ENCODE data around the gene PLK1. TPM values are rescaled to one million over a fixed set of nuclear protein-coding genes. Genes with fewer than 3 reads are reported as not detected.
"Not testable (repeated sequence)": the region's sequence is repeated elsewhere in the genome, so short reads cannot be mapped to it uniquely, and the experiment has no call there.

The PLK1 gene
- total RNA-seq, 2 donors from 2014 or later = 80.0 to 93.4 TPM

DNA sequence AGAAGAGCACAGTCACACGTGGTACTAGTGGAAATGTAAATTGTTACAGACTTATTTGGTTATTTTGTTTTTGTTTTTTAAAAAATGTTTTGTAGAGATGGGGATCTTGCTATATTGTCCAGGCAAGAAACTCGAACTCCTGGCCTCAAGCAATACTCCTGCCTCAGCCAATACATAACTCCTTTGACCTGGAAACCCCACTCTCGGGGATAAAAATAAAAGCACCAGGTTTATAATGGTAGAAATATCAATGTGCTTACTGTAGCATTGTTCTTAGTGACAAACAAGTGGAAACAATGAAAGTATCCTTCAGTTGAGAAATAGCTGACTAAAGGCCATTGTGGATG lies 46.1 kb downstream of the PLK1 start:
- peaks cover 6 to 9% of the 10 kb centered on the region in 2 donors for H3K36me3 Mint-ChIP-seq
- no peak for ATAC-seq
- H3K27ac Mint-ChIP-seq = no peak overlapping the region
- no peak for DNase-seq (ENCODE audit: low spot score in 2 of 2)
- peaks cover 0 to 5% of the 10 kb centered on the region in 2 donors for H3K9me3 Mint-ChIP-seq

DNA sequence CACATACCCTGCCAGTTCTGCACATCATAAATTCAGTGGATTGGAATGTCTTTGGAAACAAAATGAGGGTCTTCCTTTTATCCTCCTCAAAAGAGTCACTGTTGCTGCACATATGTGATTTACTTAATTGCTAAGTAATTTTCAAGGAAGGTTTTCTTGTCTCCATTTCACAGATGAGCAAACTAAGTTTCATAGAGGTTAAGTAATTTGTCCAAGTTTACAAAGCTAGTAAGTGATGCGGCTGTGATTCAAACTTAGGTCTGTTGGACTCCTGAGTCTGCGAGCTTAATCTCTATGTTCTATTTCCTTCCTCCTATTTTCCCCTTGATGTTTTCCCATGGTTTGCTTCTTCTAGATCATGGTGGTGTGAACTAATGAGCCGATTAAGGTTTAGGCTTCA lies 48.0 kb downstream of the PLK1 start:
- Mint-ChIP-seq H3K36me3 (peaks cover 6 to 9% of the 10 kb centered on the region in 2 donors), H3K9me3 (peaks cover 0 to 5% of the 10 kb centered on the region in 2 donors), H3K27ac (no peak overlapping the region)
- no peak for DNase-seq (ENCODE audit: low spot score in 2 of 2)
- ATAC-seq = no peak

DNA sequence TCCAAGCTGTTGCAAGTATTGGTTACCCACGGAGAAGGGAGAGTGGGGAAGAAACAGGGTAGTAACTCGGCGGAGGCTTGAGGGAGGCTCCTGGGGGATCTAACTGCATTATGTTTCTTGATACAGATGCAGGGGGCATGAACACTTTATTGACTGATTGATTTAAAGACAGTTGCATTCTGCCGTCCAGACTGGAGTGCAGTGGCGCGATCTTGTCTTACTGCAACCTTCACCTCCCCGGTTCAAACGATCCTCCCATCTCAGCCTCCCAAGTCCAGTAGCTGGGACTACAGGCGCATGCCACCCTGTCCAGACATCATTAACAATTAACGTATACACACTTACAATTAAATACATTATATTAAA lies 49.4 kb downstream of the PLK1 start:
- peaks cover 2 to 3% of the 10 kb centered on the region in 2 donors for H3K36me3 Mint-ChIP-seq
- no peak overlapping the region for H3K27ac Mint-ChIP-seq
- ATAC-seq (peak in 1 of 2 donors; percentile 3), DNase-seq (ENCODE audit: low spot score in 2 of 2) (no peak)
- peaks cover 0 to 1% of the 10 kb centered on the region in 2 donors for H3K9me3 Mint-ChIP-seq

DNA sequence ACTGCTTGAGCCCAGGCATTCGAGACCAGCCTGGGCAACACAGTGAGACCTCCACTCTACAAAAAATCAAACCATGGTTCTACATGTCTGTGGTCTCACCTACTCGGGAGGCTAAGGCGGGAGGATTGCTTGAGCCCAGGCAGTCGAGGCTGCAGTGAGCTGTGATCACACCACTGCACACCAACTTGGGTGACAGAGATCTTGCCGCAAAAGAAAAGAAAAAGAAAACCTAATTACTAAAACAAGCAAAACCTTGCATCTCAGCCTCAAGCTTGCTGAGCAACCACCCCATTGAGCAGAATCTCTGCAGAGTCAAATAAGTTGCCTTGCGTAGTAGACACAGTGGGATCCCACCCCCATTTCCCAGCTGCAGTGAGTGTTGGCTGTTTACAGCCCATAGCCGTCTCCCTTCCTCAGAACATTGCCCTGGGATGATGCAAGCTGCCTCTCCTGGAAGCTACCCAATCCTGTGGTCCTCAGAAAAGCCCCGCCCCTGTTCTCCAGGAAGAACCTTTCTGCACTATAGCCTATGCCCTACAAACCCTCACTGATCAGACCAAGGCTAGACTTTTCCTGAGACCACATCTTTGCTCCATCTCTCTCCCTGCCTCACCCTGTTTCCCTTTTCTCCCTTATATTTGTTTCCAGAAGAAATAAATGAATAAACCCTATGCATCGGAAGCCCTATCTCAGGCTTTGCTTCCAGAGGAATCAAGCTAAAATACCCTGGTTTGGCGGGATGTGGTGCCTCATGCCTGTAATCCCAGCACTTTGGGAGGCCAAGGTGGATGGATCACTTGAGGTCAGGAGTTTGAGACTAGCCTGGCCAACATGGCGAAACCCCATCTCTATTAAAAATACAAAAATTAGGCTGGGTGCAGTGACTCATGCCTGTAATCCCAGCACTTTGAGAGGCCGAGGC lies 51.1 kb downstream of the PLK1 start:
- no peak overlapping the region for H3K27ac Mint-ChIP-seq
- H3K36me3 Mint-ChIP-seq = no peaks in the 10 kb centered on the region
- no peak for ATAC-seq

DNA sequence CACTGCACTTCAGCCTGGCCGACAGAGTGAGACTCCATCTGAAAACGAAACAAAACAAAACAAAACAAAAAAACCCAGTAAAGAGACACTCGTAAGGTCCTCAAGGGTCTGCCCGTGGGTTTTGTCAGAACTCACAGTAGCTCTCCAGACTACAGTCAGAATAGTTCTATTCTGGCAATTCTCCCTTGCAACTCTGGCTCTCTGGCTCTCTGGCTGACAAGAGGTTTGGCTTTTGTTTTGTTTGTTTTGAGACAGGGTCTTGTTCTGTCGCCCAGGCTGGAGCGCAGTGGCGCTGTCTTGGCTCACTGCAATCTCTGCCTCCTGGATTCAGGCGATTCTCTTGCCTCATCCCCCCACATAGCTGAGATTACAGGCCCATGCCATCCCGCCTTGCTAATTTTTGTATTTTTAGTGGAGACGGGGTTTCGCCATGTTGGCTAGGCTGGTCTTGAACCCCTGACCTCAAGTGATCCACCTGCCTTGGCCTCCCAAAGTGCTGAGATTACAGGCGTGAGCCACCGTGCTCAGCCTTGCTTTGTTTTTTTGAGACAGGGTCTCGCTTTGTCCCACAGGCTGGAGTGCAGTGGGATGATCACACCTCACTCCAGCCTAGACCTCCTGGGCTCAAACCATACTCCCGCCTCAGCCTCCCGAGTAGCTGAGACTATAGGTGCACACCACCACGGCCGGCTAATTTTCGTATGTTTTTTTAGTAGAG lies 55.6 kb downstream of the PLK1 start:
- H3K9me3 Mint-ChIP-seq = no peaks in the 10 kb centered on the region
- ATAC-seq (peak in 1 of 2 donors; percentile 55), DNase-seq (ENCODE audit: low spot score in 2 of 2) (no peak)
- H3K27ac Mint-ChIP-seq = peak overlapping the region in 1 of 2 donors; percentile 44
- no peaks in the 10 kb centered on the region for H3K36me3 Mint-ChIP-seq

More for the DNA sequence above, 51.1 kb downstream of the PLK1 start:
- H3K9me3 Mint-ChIP-seq = no peaks in the 10 kb centered on the region
- no peak for DNase-seq (ENCODE audit: low spot score in 2 of 2)

DNA sequence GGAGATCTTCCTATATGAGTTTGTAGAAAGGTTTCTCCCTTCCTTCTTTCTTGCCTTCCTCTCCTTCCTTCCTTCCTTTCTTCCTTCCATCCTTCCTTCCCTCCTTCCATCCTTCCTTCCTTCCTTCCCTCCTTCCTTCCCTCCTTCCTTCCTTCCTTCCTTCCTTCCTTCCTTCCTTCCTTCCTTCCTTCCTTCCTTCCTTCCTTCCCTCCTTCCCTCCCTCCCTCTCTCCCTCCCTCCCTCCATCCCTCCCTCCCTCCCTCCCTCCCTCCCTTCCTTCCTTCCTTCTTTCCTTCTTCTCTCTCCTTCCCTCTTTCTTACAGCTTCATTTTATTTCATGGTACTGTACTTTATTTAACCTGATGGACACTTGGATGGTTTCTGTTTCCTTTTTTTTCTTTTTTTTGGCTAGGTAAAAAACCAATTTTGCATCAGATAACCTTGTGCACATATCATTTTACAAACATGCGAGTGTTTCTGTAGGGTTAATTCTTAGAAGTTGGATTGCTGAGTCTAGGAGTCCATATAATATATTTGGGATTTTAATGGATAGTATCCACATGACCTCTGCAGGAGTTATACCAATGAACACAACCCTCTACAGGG lies 58.8 kb downstream of the PLK1 start:
- H3K9me3 Mint-ChIP-seq; H3K36me3 Mint-ChIP-seq; ATAC-seq; DNase-seq (ENCODE audit: low spot score in 2 of 2); H3K27ac Mint-ChIP-seq: not testable (repeated sequence)

DNA sequence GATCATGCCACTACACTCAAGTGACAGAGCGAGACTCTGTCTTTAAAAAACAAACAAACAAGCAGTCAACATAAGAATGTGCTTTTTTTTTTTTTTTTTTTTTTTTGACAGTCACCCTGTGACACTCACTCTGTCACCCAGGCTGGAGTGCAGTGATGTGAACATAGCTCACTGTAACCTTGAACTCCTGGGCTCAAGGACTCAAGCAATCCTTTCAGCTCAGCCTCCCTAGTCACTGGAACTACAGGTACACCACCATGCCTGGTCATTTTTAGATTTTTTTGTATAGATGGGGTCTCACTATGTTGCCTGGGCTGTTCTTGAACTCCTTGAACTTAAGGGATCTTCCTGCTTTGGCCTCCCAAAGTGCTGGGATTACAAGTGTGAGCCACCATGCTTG lies 60.8 kb downstream of the PLK1 start:
- H3K36me3 Mint-ChIP-seq = no peaks in the 10 kb centered on the region
- DNase-seq (ENCODE audit: low spot score in 2 of 2) (no peak), ATAC-seq (no peak)
- H3K9me3 Mint-ChIP-seq = no peaks in the 10 kb centered on the region
- no peak overlapping the region for H3K27ac Mint-ChIP-seq

Other genes starting within 250 kb of the PLK1 start
- 10 to 100 TPM; 24.4 to 30.1 TPM for gene COG7, start 225.7 kb upstream of the PLK1 start, total RNA-seq
- 100 to 1,000 TPM in 1 of 2 donors, 10 to 100 TPM in 1; 83.4 to 120 TPM for gene GGA2, start 168.4 kb upstream of the PLK1 start, total RNA-seq
- 10 to 100 TPM; 22.9 to 30.6 TPM for gene EARS2, start 121.5 kb upstream of the PLK1 start, total RNA-seq
- 10 to 100 TPM; 44.0 to 61.5 TPM for gene UBFD1, start 121.2 kb upstream of the PLK1 start, total RNA-seq
- gene NDUFAB1, start 82.6 kb upstream of the PLK1 start, total RNA-seq = 100 to 1,000 TPM; 123 to 150 TPM
- 10 to 100 TPM; 21.6 to 22.9 TPM for gene PALB2, start 37.6 kb upstream of the PLK1 start, total RNA-seq
- gene DCTN5, start 37.4 kb upstream of the PLK1 start, total RNA-seq = 10 to 100 TPM; 71.2 to 88.0 TPM
- not detected for gene ERN2, start 34.3 kb downstream of the PLK1 start, total RNA-seq
- not detected for gene CHP2, start 76.1 kb downstream of the PLK1 start, total RNA-seq
- 10 to 100 TPM; 47.8 to 89.9 TPM for gene PRKCB, start 157.1 kb downstream of the PLK1 start, total RNA-seq

Data from activated naive CD4-positive, alpha-beta T cell treated with anti-CD3 and anti-CD28 coated beads, Interleukin-2, amount 50 U/mL, for 72 hours (primary cell).